CD8-positive, alpha-beta memory T cell (primary cell): Measurements from ENCODE around the gene UBE2G2. TPM values are rescaled to one million over a fixed set of nuclear protein-coding genes. Genes with fewer than 3 reads are reported as not detected.
A peak's percentile ranks its signal among the peaks of the same experiment; 100 is the strongest.

Source experiments
- CTCF ChIA-PET: fragments of 350-600 bp; sonication (Branson Sonifier 250); formaldehyde crosslinking; loops from one replicate; lab custom pipeline; 2021; ENCODE audit warnings: antibody characterized with exemption; lab: Charles Lee
- POLR2A ChIA-PET: fragments of 350-600 bp; sonication (Branson Sonifier 250); formaldehyde crosslinking; loops from one replicate; lab custom pipeline; 2021; ENCODE audit warnings: antibody characterized with exemption; lab: Charles Lee
- DNase-seq, 5 donors: peaks; one replicate each; pipeline versions ENCODE4 v3.0.0 to v3.0.0-alpha.2; 2020 to 2022; ENCODE audit warnings: mixed read lengths in 1 of 5
- H3K27ac ChIP-seq: one replicate; pipeline ENCODE4 v1.7.0; 2013; ENCODE audit warnings: low read depth, mild to moderate bottlenecking, low read length, moderate library complexity
- H3K27me3 ChIP-seq: 2 replicates; pipeline ENCODE4 v1.7.0; 2013; ENCODE audit warnings: low read length, mild to moderate bottlenecking; ENCODE audit not compliant: insufficient read depth, poor library complexity, severe bottlenecking
- H3K36me3 ChIP-seq: 2 replicates; pipeline ENCODE4 v1.7.0; 2013; ENCODE audit warnings: mild to moderate bottlenecking, low read length, moderate library complexity; ENCODE audit not compliant: insufficient read depth
- H3K4me1 ChIP-seq: 2 replicates; pipeline ENCODE4 v1.7.0; 2013; ENCODE audit warnings: mild to moderate bottlenecking, low read length, moderate library complexity; ENCODE audit not compliant: insufficient read depth
- H3K4me3 ChIP-seq: 2 replicates; pipeline ENCODE4 v1.7.0; 2013; ENCODE audit warnings: mild to moderate bottlenecking, low read length
- H3K9me3 ChIP-seq: 2 replicates; pipeline ENCODE4 v1.7.0; 2013; ENCODE audit warnings: mild to moderate bottlenecking, low read length
- H3K27ac Mint-ChIP-seq, 8 donors: one replicate each; pipeline ENCODE4 v1.8.0; 2020 to 2021; ENCODE audit warnings: mixed read lengths in 8 of 8, mild to moderate bottlenecking in 6 of 8, inconsistent platforms in 3 of 8, moderate library complexity in 3 of 8
- H3K27me3 Mint-ChIP-seq, 2 donors: one replicate each; pipeline ENCODE4 v1.8.0; 2020 to 2021; ENCODE audit warnings: mixed read lengths in 2 of 2, mild to moderate bottlenecking in 1 of 2, moderate library complexity in 1 of 2
- H3K36me3 Mint-ChIP-seq, 3 donors: one replicate each; pipeline ENCODE4 v1.8.0; 2020 to 2021; ENCODE audit warnings: mixed read lengths in 3 of 3, inconsistent platforms in 1 of 3, mild to moderate bottlenecking in 1 of 3
- H3K4me1 Mint-ChIP-seq, 3 donors: one replicate each; pipeline ENCODE4 v1.8.0; 2020 to 2021; ENCODE audit warnings: mixed read lengths in 3 of 3, inconsistent platforms in 1 of 3, mild to moderate bottlenecking in 1 of 3
- H3K4me3 Mint-ChIP-seq, 7 donors: one replicate each; pipeline ENCODE4 v1.8.0; 2020 to 2021; ENCODE audit warnings: mixed read lengths in 7 of 7, mild to moderate bottlenecking in 6 of 7, moderate library complexity in 4 of 7, inconsistent platforms in 2 of 7
- H3K9me3 Mint-ChIP-seq, 5 donors: one replicate each; pipeline ENCODE4 v1.8.0; 2020 to 2022; ENCODE audit warnings: mixed read lengths in 5 of 5, mild to moderate bottlenecking in 3 of 5, moderate library complexity in 2 of 5, inconsistent platforms in 1 of 5
- polyA plus RNA-seq: library from polyadenylated mRNA; unstranded; fragments of 300-500 nt; fragmentation: Illumina TruSeq; gene quantifications from one replicate; pipeline ENCODE4 v1.2.3, GENCODE V29; 2021
- total RNA-seq, 2 experiments: library from RNA; stranded (reverse); gene quantifications; one replicate each; pipeline ENCODE4 v1.2.3, GENCODE V29; 2021

The UBE2G2 gene
- total and polyA plus RNA-seq, 3 experiments from 2014 or later, result 60.1 to 116 (median 112) TPM

DNA sequence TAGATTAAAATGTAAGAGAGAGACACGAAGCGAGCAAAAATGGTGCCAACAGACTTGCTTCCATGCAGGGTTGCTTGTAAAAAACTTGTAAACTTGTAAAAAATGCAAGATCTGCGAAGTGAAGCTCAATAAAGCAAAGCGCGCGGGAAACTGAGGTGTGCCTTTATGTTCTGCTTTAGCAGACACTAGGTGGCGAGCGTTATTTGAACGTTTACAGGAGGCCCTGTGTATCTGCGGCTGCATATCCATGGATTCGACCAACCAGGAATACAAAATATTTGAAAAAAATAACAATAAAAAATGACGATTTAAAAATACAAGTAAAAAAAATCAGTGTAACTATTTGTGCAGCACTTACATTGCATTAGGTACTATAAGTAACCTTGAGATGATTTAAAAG lies 1.5 kb downstream of the UBE2G2 start:
- H3K4me1 Mint-ChIP-seq, result peaks cover 43 to 68% (median 58%) of the 10 kb centered on the region in 3 donors
- peak overlapping the region; percentile 94 to 99 (median 98) for H3K4me3 Mint-ChIP-seq
- H3K27me3 Mint-ChIP-seq, result no peaks in the 10 kb centered on the region
- H3K27ac ChIP-seq, result no peak overlapping the region
- no peaks in the 10 kb centered on the region for H3K9me3 ChIP-seq
- POLR2A ChIA-PET, result interaction anchor here (1.0 kb wide), 1 partner anchor 73 kb away, joined by 4 read pairs; the partner anchor contains the start of gene PTTG1IP
- H3K9me3 Mint-ChIP-seq, result no peaks in the 10 kb centered on the region
- peak overlapping the region; percentile 68 for H3K4me3 ChIP-seq
- peak overlapping the region in 7 of 8 donors; percentile 37 to 96 (median 87) for H3K27ac Mint-ChIP-seq
- H3K36me3 ChIP-seq, result peaks cover 10% of the 10 kb centered on the region
- H3K4me1 ChIP-seq, result peaks cover 28% of the 10 kb centered on the region
- CTCF ChIA-PET, result interaction anchor here (1.0 to 3.8 kb wide), 12 partner anchors 10 to 328 kb away, joined by 3 to 38 read pairs (median 8); partner anchors contain the start of genes ITGB2, PTTG1IP and SLX9
- no peaks in the 10 kb centered on the region for H3K27me3 ChIP-seq
- peaks cover 0 to 60% (median 4%) of the 10 kb centered on the region in 3 donors for H3K36me3 Mint-ChIP-seq
- no peak for DNase-seq

DNA sequence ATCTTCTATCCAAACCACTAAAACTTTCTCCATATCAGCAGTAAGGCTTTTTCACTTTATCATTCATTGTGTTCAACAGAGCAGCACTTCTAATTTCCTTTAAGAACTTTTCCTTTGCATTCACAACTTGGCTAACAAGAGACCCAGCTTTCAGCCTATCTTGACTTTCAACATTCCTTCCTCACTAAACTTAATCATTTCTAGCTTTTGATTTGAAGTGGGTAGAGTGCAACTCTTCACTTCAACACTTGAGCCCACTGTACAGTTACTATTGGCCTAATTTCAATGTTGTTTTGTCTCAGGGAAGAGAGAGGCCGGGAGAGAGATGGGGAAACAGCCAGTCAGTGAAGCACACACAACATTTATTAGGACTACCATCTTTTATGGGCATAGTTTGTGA lies 2.0 kb downstream of the UBE2G2 start:
- CTCF ChIA-PET, result interaction anchor here (1.2 to 3.8 kb wide), 7 partner anchors 13 to 329 kb away, joined by 3 to 38 read pairs (median 14); partner anchors contain the start of genes ITGB2 and PTTG1IP
- Mint-ChIP-seq H3K9me3 (no peaks in the 10 kb centered on the region), H3K4me1 (peaks cover 43 to 68% (median 58%) of the 10 kb centered on the region in 3 donors), H3K27ac (peak overlapping the region in 5 of 8 donors; percentile 37 to 88 (median 81)), H3K4me3 (peak overlapping the region; percentile 3 to 99 (median 49)), H3K36me3 (peaks cover 0 to 57% (median 4%) of the 10 kb centered on the region in 3 donors), H3K27me3 (no peaks in the 10 kb centered on the region)
- H3K4me3 ChIP-seq, result no peak overlapping the region
- H3K4me1 ChIP-seq, result peaks cover 28% of the 10 kb centered on the region
- POLR2A ChIA-PET, result no interaction called here
- no peaks in the 10 kb centered on the region for H3K27me3 ChIP-seq
- H3K27ac ChIP-seq, result no peak overlapping the region
- H3K36me3 ChIP-seq, result peaks cover 10% of the 10 kb centered on the region
- H3K9me3 ChIP-seq, result no peaks in the 10 kb centered on the region
- no peak for DNase-seq

DNA sequence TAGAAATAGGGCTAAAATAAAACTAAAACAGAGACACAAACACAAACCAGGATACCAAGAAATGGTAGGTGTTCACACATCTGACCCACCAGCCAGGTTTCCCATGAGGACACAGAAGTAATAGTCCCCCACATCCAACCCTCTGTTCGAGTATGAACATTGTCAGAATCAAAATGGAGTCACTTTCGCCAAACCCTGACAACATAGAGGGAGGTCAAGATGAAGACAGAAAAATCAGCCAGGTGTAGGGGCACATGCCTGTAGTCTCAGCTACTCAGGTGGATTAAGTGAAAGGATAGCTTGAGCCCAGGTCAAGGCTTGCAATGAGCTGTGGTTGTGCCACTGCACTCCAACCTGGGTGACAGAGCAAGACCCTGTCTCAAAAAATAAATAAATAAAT lies 3.8 kb downstream of the UBE2G2 start:
- Mint-ChIP-seq H3K27me3 (no peaks in the 10 kb centered on the region), H3K4me1 (peaks cover 52 to 76% (median 62%) of the 10 kb centered on the region in 3 donors), H3K27ac (no peak overlapping the region), H3K9me3 (no peaks in the 10 kb centered on the region), H3K36me3 (peaks cover 0 to 63% (median 8%) of the 10 kb centered on the region in 3 donors), H3K4me3 (no peak overlapping the region)
- DNase-seq, result no peak
- Histone ChIP-seq H3K27me3 (no peaks in the 10 kb centered on the region), H3K27ac (no peak overlapping the region), H3K9me3 (no peaks in the 10 kb centered on the region), H3K36me3 (peaks cover 10% of the 10 kb centered on the region), H3K4me3 (no peak overlapping the region), H3K4me1 (peaks cover 31% of the 10 kb centered on the region)
- POLR2A ChIA-PET, result no interaction called here
- CTCF ChIA-PET, result no interaction called here

DNA sequence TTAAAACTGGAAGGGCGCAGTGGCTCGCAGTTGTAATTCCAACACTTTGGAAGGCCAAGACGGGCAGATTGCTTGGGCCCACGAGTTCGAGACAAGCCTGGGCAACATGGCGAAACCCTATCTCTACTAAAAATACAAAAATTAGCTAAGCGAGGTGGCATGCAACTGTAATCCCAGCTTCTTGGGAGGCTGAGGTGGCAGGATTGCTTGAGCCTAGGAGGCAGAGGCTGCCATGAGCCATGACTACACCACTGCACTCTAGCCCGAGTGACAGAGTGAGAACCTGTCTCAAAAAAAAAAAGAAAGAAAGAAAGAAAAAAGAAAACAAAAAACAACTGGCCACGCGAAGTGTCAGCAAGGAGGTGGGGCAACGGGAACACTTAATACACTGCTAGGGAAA lies 6.3 kb downstream of the UBE2G2 start:
- H3K9me3 ChIP-seq, result no peaks in the 10 kb centered on the region
- ChIA-PET CTCF (interaction anchor here (1.5 kb wide), 1 partner anchor 285 kb away, joined by 6 read pairs; no protein-coding TSS in a partner anchor), POLR2A (interaction anchor here (0.6 kb wide), 1 partner anchor 1143 kb away, joined by 5 read pairs; no protein-coding TSS in a partner anchor)
- DNase-seq, result no peak
- Mint-ChIP-seq H3K9me3 (no peaks in the 10 kb centered on the region), H3K4me3 (peak overlapping the region in 1 of 7 donors; percentile 26), H3K36me3 (peaks cover 5 to 71% (median 9%) of the 10 kb centered on the region in 3 donors), H3K27ac (peak overlapping the region in 1 of 8 donors; percentile 86), H3K27me3 (peaks cover 0 to 3% of the 10 kb centered on the region in 2 donors), H3K4me1 (peaks cover 49 to 82% (median 58%) of the 10 kb centered on the region in 3 donors)
- H3K27ac ChIP-seq, result no peak overlapping the region
- H3K4me3 ChIP-seq, result no peak overlapping the region
- peaks cover 21% of the 10 kb centered on the region for H3K4me1 ChIP-seq
- H3K27me3 ChIP-seq, result no peaks in the 10 kb centered on the region
- H3K36me3 ChIP-seq, result peaks cover 16% of the 10 kb centered on the region

DNA sequence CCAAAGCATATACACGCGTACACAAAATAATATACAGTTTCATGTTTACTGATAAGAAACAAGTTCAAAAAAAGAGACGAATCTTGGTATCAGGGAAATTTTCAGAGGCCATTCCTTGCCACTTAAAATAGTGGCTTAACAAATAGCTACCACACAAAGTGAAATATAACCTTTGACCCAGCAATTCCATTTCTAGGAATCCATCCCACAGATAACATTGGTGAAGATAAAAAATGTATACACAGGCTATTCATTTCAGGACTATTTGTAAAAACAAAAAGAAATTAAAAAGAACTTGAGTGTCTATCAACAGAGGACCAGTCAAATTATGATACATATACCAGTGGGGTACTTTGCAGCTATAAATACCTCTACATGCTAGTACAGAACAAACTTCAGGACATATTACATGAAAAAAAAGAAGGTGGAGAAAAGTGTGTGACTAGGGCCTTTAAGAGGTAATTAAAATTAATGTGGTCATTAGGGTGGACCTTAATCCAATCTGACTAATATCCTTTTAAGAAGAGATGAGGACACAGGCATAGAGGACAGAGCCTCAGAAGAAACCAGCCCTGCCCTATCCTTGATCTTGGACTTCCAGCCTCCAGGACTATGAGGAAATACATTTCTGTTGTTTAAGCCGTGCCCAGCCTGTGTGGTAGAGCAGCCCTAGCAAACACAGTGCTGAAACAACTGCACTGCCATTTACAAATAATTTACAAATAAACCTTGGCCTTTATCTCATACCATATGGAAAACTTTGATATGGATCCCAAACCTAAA lies 7.8 kb downstream of the UBE2G2 start:
- DNase-seq, result no peak
- H3K27ac Mint-ChIP-seq, result peak overlapping the region in 7 of 8 donors; percentile 8 to 84 (median 66)
- Histone ChIP-seq H3K27me3 (no peaks in the 10 kb centered on the region), H3K9me3 (no peaks in the 10 kb centered on the region), H3K4me1 (peaks cover 8% of the 10 kb centered on the region), H3K36me3 (peaks cover 9% of the 10 kb centered on the region), H3K27ac (no peak overlapping the region), H3K4me3 (no peak overlapping the region)
- peaks cover 5 to 65% (median 9%) of the 10 kb centered on the region in 3 donors for H3K36me3 Mint-ChIP-seq
- CTCF ChIA-PET, result interaction anchor here (0.8 to 2.1 kb wide), 26 partner anchors 8 to 289 kb away, joined by 3 to 63 read pairs (median 5); partner anchors contain the start of genes KRTAP12-1, PTTG1IP and UBE2G2
- no peaks in the 10 kb centered on the region for H3K9me3 Mint-ChIP-seq
- H3K4me1 Mint-ChIP-seq, result peaks cover 44 to 77% (median 47%) of the 10 kb centered on the region in 3 donors
- POLR2A ChIA-PET, result interaction anchor here (1.0 kb wide), 1 partner anchor 24 kb away, joined by 3 read pairs; the partner anchor contains the start of gene SUMO3
- peak overlapping the region in 1 of 7 donors; percentile 18 for H3K4me3 Mint-ChIP-seq
- H3K27me3 Mint-ChIP-seq, result peaks cover 0 to 3% of the 10 kb centered on the region in 2 donors

DNA sequence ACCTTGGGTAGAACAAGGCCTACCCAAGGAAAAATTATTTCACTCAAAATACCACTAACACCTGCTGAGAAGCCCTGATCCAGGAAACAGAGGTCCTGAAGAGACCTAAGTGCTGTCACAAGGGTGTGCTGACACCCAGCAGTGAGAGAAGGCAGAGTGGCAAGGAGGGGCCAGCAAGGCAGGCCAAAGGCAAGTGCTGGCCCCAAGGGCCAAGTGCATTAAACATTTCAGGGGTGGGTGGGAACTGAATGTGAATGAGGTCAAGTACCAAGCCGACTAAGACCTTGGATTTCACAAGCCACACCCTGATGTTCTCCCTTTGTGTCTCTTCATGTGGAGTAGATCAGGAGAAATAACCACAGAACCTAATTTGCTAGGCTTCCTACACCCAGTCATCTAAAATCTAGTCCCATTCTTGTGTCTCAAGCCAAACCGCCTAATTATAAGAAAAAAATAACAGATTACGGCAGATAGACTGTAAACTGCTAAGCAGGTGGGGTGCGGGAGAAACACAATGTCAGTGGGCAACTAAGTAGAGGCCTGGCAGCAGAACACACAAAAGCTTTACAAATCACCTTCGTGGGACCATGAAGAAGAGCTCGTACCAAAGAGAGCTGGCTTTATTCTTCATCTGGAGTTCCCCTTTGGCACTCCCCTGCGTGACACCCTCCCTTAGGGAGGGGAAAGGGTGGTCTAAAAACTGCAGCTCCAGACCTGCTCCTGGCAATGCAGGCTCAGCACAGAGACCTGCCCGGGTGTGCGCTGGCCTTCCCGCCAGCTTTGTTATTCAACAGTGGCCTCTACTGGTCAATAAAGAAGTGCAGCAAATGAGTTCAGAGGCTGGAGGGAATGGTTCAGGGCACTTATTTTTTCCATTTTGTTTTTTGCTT lies 8.7 kb downstream of the UBE2G2 start:
- Mint-ChIP-seq H3K27ac (peak overlapping the region; percentile 6 to 84 (median 61)), H3K36me3 (peaks cover 5 to 59% (median 9%) of the 10 kb centered on the region in 3 donors), H3K4me3 (peak overlapping the region in 1 of 7 donors; percentile 18), H3K9me3 (no peaks in the 10 kb centered on the region), H3K27me3 (peaks cover 0 to 3% of the 10 kb centered on the region in 2 donors), H3K4me1 (peaks cover 39 to 72% (median 44%) of the 10 kb centered on the region in 3 donors)
- ChIA-PET POLR2A (interaction anchor here (1.0 kb wide), 1 partner anchor 25 kb away, joined by 3 read pairs; the partner anchor contains the start of gene SUMO3), CTCF (interaction anchor here (0.7 to 2.1 kb wide), 28 partner anchors 9 to 291 kb away, joined by 3 to 63 read pairs (median 4); partner anchors contain the start of genes KRTAP12-1, PTTG1IP and UBE2G2)
- Histone ChIP-seq H3K27ac (no peak overlapping the region), H3K36me3 (peaks cover 7% of the 10 kb centered on the region), H3K4me1 (peaks cover 8% of the 10 kb centered on the region), H3K9me3 (no peaks in the 10 kb centered on the region), H3K4me3 (no peak overlapping the region), H3K27me3 (no peaks in the 10 kb centered on the region)
- peak; percentile 23 to 65 (median 48) for DNase-seq

DNA sequence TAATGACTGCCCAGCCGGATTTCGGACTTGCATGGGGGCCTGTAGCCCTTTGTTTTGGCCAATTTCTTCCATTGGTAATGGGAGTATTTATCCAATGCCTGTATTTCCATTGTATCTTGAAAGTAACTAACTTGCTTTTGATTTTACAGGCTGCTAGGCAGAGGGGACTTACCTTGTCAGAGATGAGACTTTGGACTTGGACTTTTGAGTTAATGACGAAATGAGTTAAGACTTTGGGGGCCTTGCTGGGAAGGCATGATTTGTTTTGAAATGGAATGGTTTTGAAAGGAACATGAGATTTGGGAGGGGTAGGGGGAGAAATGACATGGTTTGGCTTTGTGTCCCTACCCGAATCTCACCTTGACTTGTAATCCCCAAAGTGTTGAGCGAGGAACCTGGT lies 9.6 kb downstream of the UBE2G2 start:
- DNase-seq, result no peak
- peak overlapping the region in 1 of 8 donors; percentile 55 for H3K27ac Mint-ChIP-seq
- no peaks in the 10 kb centered on the region for H3K9me3 Mint-ChIP-seq
- CTCF ChIA-PET, result interaction anchor here (1.1 kb wide), 1 partner anchor 282 kb away, joined by 6 read pairs; no protein-coding TSS in a partner anchor
- no peaks in the 10 kb centered on the region for H3K9me3 ChIP-seq
- peaks cover 0 to 3% of the 10 kb centered on the region in 2 donors for H3K27me3 Mint-ChIP-seq
- H3K27me3 ChIP-seq, result no peaks in the 10 kb centered on the region
- POLR2A ChIA-PET, result interaction anchor here (0.6 kb wide), 1 partner anchor 82 kb away, joined by 3 read pairs; the partner anchor contains the start of gene PTTG1IP
- H3K27ac ChIP-seq, result no peak overlapping the region
- H3K4me1 Mint-ChIP-seq, result peaks cover 37 to 71% (median 46%) of the 10 kb centered on the region in 3 donors
- H3K4me3 Mint-ChIP-seq, result no peak overlapping the region
- H3K36me3 ChIP-seq, result peaks cover 10% of the 10 kb centered on the region
- peaks cover 8% of the 10 kb centered on the region for H3K4me1 ChIP-seq
- H3K36me3 Mint-ChIP-seq, result peaks cover 5 to 60% (median 10%) of the 10 kb centered on the region in 3 donors
- no peak overlapping the region for H3K4me3 ChIP-seq
